GM10266 (cell line): ENCODE measurements around the gene CLRN3.

Experiments
- DNase-seq: peaks from one replicate; pipeline ENCODE4 v3.0.0; 2012; ENCODE audit errors: extremely low spot score
- CTCF ChIP-seq: IDR thresholded peaks from 2 replicates; pipeline ENCODE4 v1.5.1; 2012; ENCODE audit warnings: mild to moderate bottlenecking, low read depth; ENCODE audit not compliant: control insufficient read depth, insufficient read depth; ENCODE audit errors: missing control alignments

CLRN3 gene

GRCh38 chr10:127892743-127893142 is at the start of gene CLRN3:
CLRN3 (minus strand) TSS chr10:127892941; CDS start chr10:127892784, 157 bp downstream.
- DNase-seq: no peak
- TF ChIP-seq CTCF: no peak

DNA sequence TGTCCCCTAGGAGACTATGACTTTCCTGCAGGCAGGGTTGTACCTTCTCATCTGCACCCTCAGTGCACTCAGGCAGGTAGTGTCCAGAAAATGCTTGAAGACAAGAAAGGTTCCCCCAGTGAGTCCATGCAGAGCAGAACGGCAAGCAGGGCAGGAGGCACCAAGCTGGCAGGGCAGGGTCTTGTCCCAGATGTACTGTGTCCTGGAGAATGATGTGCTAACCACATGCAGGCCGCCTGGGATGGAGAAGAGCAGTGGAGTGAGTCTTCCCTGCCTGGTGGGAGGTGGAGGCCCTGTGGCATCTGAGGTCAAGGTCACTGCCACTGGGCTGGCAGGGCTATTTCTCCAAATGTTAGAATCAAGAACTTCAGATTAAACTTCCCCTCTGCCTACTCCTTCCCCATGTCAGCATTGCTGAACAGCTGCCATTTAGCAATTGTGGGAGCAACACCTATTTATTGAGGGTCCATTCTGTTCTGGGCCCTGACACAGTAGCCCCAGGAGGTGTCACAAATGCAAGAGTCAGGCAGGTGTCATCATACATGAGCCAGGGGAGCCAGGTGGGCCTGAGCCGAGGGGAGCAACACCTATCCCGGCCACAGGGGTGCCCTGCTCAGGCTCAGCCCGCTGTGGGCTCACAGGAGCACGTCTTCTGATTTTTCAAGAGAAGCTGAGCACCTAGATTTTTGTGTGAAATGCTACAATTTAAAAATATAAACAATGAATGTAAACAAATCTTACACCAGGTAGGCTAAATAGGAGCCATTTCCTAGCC is 48.3 kb upstream of the CLRN3 start:
- no peak for TF ChIP-seq CTCF
- no peak for DNase-seq

GRCh38 chr10:127939786-127940330 is 47.1 kb upstream of the CLRN3 start:
- TF ChIP-seq CTCF: no peak
- no peak for DNase-seq

DNA sequence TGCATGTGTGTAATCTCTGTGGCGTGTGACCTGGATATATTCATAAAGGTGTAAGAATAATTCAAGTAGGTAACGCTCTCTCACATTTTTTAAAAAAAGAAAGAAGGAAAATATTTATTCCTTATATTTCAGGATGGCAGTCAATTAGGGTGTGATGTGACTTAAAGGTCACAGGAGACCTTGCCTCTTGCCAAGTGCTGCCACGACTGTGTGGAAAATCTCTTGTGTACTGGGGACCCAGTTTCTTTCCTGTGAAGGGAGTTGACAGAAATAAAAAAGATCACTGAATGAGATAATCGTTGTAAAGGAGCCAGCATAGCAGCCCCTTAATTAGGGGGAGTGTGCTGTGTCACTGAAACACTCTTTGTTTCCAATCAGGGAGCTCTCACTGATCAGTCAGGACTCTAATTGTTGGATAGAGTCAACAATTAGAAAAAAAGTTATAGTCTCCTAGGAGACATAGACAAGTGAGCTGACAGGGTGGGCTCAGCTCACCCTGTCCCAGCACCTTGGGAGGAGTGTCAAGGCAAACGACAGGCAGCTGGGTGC is 45.2 kb upstream of the CLRN3 start:
- TF ChIP-seq CTCF: no peak
- DNase-seq: no peak

- no peak for DNase-seq
- no peak for TF ChIP-seq CTCF
These were observed 44.3 kb upstream of the CLRN3 start for GRCh38 chr10:127937069-127937468.

DNA sequence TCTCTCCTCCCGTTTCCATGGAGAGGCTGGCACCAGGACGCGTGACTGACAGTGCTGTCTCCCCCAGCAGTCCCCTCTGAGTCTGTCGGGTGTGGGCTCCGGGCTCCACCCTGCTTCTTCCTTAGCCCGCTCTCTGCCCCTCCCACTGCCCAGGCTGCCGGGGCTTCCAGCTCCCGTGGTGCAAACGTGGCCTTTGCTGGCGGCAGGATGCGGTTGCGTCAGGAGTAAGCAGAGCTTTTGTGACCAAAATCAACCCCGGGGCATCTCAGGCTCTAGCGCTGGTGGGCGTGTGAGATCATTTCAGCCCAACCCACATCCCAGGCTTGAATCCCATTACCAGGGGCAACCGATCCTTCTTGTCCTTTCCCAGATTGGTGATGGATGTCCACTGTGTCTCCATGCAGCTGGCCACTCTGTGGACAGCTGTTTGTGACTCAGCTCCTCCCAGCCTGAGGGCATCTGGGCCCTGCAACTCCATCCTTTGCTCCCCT is 42.4 kb upstream of the CLRN3 start:
- TF ChIP-seq CTCF: no peak
- DNase-seq: no peak

- DNase-seq: no peak
- TF ChIP-seq CTCF: no peak
These were observed 41.6 kb upstream of the CLRN3 start for GRCh38 chr10:127934383-127934782.
